Stimulated activated CD8-positive, alpha-beta memory T cell treated with anti-CD3 and anti-CD28 coated beads, Interleukin-4, amount 100 ng/mL, for 4 hours (primary cell): ENCODE results near the gene ZNF618.

ENCODE experiments used
- DNase-seq, 2 donors: peaks; one replicate each; pipeline ENCODE4 v3.0.0-alpha.2; 2020; ENCODE audit warnings: low read depth in 2 of 2, low spot score in 1 of 2

Gene ZNF618

DNA sequence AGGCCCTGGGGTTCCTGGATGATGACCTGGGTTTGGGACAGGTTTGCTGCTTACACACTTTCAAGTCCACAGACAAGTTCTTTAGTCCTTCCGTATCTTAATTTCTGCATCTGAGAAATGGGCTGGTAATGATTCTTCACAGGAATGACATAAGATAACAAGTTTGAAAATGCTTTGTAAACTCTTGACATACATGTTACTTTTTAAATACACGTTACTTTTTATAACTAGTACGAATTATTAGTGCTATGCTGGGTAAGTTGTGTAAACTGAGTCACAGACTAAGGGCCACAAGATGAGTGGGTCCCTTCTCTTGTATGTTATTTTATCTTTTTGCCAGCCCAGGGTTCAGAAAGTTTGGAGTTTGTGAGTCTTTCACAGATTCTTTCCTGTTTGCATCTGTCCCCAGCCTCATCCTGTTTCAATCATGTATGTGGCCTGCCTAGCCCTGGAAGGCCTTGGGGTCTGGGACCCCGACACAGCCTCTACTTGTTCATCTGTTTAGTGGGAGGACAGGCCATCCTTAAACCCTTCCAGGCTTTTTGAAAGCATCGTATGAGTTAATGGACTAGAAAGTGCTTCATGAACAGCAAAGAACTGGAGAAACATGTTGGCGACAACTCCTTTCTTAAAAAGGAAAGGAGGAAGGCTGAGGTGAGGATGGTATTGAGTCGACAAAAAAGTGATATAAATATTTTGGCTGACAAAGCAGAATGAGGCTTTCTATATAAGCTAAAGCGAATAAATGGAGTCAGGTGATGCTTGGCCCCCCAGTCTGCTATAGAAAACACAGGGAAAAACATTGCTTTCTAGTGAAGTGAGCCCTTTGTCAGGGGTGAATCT is 9.3 kb downstream of the ZNF618 start:
- no peak for DNase-seq

GRCh38 chr9:113886026-113886369 is 9.9 kb downstream of the ZNF618 start:
- no peak for DNase-seq

- no peak for DNase-seq
These were observed 10.4 kb downstream of the ZNF618 start for GRCh38 chr9:113886466-113886865.

DNA sequence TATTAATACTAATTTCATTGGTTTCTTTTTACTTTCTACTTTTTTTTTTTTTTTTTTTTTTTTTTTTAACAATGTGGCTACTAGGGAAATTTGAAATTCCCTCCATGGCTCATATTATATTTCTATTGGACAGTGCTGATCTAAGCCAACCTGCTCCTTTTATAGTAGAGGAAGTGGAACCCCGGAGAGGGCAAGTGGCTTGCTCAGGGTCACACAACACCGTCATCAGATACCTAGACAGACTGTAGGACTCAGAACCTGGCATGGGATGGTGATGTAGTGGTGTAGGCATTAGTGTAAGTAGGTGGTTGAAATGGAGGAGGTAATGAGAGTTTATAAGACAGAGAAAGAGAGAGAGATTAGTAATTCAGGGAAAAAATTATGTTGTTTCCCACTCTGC is 10.8 kb downstream of the ZNF618 start:
- no peak for DNase-seq

DNA sequence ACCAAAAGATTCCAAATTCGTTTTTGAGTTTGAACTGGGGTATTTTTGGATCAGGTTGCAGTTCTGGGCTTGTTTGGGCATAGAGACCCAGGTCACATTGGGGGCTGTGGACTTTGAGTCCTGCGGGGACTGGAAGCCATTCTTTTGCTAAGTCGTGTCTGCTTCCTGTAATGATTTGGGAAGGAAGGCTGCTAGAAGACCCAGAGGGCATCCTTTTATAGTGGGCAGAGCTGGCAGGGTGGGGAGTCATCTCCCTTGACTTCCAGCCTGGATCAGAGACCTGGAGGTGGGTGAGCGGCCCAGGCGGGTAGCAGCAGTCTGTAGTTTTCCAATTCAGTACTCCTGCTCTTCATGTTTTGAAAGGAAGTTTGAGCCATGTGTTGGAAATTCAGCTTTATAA is 11.3 kb downstream of the ZNF618 start:
- no peak for DNase-seq

- no peak for DNase-seq
These were observed 12.2 kb downstream of the ZNF618 start for GRCh38 chr9:113888336-113888735.

DNA sequence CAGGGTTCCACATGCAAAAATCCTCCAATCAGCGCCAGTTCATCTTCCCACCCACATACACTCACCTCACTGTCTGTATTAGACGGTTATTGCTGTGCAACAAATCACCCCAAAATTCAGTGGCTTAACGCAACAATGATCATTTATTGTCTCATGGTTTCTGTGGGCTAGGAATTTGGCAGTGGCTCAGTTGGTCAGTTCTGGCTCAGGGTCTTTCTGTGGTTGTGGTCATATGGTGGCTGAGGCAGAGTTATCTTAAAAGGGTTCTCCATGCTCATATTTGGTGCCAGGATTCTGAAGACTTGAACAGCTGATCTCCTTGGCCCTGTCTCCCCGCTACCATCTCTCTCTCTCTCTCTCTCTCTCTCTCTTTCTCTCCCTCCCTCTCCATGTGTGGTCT is 12.9 kb downstream of the ZNF618 start:
- no peak for DNase-seq

DNA sequence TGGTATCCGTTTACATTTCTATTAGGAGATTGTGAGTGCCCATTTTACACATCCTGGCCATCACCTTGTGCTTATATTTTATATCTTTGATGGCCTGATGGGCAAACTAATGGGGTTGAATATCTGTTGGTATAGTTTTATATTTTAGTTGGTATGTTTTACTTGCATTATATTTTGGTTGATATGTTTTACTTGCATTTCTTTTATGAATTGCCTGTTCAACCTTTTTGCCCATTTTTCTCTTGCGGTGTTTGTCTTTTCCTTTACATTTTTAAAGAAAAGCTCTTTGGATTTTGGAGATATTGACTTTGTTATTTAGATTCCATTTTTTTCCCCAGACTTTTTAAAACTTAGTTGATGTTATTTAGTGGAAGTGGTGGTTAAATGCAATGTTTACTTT is 14.6 kb downstream of the ZNF618 start:
- no peak for DNase-seq

- no peak for DNase-seq
These were observed 16.9 kb downstream of the ZNF618 start for GRCh38 chr9:113892861-113893491.

DNA sequence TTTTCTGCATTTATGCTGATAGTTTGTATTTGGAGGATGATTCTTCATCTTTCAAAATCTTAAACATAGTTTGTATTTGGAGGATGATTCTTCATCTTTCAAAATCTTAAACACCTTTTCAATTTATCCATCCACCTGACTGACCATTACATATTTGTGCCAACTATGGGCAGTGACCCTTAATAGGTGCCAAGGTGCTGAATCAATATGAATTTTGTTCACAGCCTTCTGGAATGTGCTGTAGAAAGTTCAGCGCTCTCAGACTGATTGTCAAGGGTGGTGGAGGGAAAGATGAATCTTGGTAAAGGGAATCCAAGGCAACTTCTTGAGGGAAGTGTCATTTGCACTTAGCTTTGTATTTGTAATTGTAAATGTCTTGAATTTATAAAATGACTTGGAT is 18.1 kb downstream of the ZNF618 start:
- no peak for DNase-seq

DNA sequence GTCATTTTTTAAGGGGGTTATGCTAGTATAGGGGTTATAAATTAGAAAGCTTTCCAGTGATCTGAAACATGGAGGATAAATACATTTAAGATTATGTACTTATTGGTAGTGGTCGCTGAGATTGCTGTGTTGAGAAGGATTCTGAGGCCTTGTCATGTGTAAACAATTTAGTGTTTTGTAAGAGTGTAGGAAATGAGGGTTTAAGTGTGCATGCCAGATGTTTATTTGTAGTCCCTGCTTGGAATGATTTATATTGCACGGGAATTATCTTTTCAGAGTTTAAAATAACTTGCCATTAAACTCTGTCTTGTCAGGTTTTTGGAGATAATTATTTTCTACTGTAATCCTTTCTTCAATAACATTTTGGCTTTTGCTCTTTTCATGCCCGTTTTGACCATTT is 19.4 kb downstream of the ZNF618 start:
- DNase-seq = no peak

- DNase-seq = no peak
These were observed 20.6 kb downstream of the ZNF618 start for GRCh38 chr9:113896713-113897112.

GRCh38 chr9:113898151-113898550 is 22.0 kb downstream of the ZNF618 start:
- DNase-seq = no peak

- no peak for DNase-seq
These were observed 22.5 kb downstream of the ZNF618 start for GRCh38 chr9:113898596-113898995.

DNA sequence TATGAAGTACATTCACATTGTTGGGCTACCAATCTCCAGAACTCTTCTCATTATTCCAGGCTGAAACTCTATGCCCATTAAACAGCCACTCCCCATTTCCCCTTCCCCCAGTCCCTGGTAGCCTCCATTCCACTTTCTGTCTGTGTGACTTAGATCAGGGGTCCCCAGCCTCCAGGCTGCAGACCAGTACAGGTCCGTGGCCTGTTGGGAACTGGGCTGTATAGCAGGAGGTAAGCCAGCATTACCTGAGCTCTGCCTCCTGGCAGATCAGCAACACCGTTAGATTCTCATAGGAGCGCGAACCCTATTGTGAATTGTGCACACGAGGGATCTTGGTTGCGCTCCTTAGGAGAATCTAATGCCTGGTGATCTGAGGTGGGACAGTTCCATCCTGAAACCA is 23.1 kb downstream of the ZNF618 start:
- DNase-seq = no peak

DNA sequence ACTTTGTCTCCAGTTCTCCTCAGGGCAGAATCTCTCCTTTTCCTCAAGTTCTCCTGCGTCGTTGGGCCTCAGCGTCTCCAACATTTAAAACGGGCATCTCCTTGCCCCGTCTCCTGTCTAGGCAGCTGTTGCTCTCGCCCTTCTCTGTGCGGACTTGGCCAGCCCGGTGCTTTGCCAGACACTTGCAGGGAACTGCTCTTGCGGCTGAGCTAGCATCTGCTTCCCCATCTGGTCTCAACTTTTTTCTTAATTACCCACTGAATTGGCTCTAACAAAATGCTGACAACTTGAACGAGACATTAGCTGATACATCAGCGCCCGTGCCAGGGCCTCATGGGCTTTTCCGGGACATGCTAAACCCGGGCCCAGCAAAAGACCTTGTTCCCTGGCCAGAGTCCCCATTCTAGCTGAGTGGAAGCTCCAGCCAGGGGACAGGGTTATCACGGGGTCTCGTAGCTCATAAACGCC is 25.1 kb downstream of the ZNF618 start:
- no peak for DNase-seq

DNA sequence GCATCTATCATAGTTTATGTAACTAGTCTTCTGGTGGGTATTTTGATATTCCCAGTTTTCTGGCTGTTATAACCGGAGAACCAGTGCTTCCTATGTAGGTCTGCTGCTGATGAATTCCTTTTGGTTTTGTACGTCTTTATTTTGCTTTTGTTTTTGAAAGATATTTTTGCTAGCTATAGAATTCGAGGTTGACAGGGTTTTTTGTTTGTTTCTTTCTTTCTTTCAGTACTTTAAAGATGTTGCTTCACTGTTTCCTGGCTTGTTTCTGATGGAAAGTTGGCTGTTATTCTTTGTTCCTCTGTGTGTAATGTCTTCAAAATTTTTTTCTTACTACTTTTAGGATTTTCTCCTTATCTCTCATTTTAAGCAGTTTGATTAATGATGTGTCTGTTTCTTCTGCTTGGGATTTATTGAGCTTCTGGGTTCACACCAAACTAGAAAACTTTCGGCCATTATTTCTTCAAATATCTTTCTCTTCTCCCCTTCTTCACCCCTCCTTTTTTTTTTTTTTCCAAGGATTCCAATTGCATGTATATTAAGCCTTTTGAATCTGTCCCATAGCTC is 27.5 kb downstream of the ZNF618 start:
- no peak for DNase-seq

- no peak for DNase-seq
These were observed 30.5 kb downstream of the ZNF618 start for GRCh38 chr9:113906411-113907110.

- DNase-seq = no peak
These were observed 31.2 kb downstream of the ZNF618 start for GRCh38 chr9:113907282-113907681.

DNA sequence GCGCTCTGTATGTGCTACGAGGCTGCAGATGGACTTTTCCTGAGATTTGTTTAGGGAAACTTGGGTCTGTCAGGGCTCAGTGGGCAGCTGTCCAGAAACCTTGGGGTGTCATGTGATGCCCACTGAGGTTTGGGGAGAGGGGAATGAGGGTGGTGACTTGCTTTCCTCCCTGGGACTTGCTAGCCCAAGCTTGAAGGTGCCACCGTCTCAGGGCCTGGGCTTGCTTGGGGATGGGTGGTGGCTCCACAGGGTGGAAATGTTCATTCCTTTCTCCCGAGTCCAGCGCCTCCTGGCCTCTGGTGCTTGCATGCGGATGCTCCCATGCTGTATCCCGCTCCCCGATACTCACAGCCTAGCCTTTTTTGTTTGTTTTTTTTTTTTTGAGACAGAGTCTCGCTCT is 33.3 kb downstream of the ZNF618 start:
- DNase-seq = no peak

GRCh38 chr9:113910036-113910639 is 34.0 kb downstream of the ZNF618 start:
- DNase-seq = no peak
